Choroid plexus epithelial cell (primary cell): ENCODE results near the gene KIAA1671.

Source experiments
- DNase-seq: peaks from one replicate; pipeline ENCODE4 v3.0.0-alpha.2; 2010; ENCODE audit warnings: low read depth
- H3K4me3 ChIP-seq: 2 replicates; pipeline ENCODE4 v1.5.1; 2011; ENCODE audit warnings: low read depth, mild to moderate bottlenecking, control low read depth, low read length, moderate library complexity
- TF ChIP-seq, protein P1 (sequence below): conservative IDR thresholded peaks from 2 replicates; pipeline ENCODE4 v1.5.1; 2011; ENCODE audit warnings: low read depth, mild to moderate bottlenecking, control low read depth, inconsistent platforms, low read length, moderate library complexity

KIAA1671 gene

DNA sequence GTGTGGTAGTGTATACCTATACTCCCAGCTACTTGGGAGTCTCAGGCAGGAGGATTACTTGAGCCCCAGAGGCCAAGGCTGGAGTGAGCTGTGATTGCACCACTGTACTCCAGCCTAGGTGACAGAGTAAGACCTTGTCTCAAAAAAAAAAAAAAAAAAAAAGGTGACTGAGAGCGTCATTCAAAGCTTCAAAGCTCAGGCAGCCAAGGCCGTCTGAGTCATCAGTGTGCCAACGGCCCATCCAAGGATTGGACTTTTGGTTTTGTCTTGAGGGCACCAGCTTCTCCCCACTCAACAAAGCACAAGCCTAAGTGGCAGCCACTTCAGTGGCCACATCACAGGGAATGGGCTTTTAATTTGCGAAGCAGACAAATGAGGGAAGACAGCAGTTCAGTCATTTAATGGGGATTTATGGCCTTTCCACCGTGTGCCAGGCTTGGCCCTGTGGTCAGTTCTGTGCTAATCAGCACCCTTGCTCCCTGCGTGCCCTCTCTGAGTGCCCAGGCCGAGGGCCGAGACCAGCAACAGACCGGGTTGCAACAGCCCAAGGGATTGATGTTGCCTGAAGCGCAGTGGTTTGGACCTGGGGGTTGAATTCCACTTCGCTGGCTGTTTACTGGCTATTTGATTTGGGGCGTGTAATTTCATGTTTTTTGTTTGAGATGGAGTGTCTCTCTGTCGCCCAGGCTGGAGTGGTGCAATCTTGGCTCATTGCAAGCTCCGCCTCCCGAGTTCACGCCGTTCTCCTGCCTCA is 216.9 kb downstream of the KIAA1671 start:
- no peak for DNase-seq
- H3K4me3 ChIP-seq: no peak overlapping the region
- TF ChIP-seq, protein P1, sequence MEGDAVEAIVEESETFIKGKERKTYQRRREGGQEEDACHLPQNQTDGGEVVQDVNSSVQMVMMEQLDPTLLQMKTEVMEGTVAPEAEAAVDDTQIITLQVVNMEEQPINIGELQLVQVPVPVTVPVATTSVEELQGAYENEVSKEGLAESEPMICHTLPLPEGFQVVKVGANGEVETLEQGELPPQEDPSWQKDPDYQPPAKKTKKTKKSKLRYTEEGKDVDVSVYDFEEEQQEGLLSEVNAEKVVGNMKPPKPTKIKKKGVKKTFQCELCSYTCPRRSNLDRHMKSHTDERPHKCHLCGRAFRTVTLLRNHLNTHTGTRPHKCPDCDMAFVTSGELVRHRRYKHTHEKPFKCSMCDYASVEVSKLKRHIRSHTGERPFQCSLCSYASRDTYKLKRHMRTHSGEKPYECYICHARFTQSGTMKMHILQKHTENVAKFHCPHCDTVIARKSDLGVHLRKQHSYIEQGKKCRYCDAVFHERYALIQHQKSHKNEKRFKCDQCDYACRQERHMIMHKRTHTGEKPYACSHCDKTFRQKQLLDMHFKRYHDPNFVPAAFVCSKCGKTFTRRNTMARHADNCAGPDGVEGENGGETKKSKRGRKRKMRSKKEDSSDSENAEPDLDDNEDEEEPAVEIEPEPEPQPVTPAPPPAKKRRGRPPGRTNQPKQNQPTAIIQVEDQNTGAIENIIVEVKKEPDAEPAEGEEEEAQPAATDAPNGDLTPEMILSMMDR: no peak

DNA sequence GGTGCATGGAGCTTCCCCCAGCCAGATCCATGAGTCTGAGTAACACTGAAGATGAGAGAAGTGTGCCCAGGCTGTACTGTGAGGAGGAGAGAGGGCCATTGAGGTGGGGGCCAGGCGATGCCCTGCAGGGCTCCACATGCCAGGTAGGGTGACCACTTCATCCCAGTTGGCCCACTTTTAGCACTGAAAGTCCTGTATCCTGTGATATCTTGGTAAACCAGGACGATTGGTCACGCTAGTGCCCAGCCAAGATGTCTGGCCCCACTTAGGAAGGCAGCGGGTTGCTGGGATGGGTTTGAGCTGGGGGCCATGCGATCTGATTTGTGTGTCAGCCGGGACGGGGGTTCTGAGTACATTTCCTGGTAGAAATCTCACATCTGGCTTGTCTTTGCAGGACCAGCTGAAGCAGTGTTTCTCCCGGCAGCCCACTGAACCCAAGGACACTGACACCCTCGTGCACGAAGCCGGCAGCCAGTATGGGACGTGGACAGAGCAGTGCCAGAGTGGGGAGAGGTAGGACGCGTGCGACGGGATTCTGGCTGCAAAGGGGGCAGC is 218.0 kb downstream of the KIAA1671 start:
- TF ChIP-seq, protein P1: no peak
- no peak overlapping the region for H3K4me3 ChIP-seq
- DNase-seq: no peak

DNA sequence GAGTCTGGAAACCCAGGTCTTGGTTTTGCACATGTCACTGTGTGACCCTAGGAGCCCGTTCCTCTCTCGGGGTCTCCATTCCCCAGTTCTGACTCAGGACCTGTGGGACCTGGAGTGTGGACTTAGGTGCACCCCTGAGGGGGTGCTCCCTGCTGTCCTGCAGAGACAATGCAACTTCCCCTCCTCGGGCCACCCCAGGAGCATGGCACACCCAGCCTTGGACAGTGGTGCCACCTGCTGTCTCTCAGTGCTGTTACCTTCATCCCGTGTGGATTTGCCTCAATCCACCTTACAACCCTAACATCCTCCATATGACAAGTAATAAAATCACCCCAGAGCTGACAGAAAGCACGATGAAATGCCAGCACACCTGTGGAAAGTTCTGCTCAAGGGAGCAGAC is 219.6 kb downstream of the KIAA1671 start:
- DNase-seq: peak; percentile 8
- no peak overlapping the region for H3K4me3 ChIP-seq
- TF ChIP-seq, protein P1: peak; percentile 41

DNA sequence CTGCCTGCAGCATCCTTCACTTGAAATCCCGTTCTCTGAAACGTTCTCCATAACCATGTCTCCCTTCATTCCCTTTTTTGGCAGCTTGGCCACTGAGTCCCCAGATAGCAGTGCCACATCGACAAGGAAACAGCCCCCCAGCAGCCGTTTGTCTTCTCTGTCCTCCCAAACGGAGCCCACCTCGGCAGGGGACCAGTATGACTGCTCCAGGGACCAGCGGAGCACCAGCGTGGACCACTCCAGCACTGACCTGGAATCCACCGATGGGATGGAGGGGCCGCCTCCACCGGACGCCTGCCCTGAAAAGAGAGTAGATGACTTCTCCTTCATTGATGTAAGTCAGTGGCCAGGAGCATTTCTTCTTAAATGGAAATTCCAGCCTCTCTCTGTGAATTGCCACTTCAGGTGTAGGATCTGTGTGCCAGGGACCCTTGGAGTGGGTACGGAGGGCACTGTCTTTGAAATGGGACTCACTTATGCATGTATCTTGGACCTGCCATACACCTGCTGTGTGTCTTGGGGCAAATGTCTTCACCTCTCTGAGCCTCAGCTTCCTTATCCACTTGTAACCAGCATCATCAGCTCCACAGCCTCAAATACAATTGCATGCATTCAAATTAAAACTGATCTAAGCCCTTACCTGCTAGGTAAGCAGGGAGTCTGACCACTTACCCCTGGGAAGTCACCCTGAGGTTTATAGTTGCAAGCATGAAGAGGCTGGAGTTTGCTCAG is 221.8 kb downstream of the KIAA1671 start:
- H3K4me3 ChIP-seq: no peak overlapping the region
- TF ChIP-seq, protein P1: no peak
- DNase-seq: no peak

DNA sequence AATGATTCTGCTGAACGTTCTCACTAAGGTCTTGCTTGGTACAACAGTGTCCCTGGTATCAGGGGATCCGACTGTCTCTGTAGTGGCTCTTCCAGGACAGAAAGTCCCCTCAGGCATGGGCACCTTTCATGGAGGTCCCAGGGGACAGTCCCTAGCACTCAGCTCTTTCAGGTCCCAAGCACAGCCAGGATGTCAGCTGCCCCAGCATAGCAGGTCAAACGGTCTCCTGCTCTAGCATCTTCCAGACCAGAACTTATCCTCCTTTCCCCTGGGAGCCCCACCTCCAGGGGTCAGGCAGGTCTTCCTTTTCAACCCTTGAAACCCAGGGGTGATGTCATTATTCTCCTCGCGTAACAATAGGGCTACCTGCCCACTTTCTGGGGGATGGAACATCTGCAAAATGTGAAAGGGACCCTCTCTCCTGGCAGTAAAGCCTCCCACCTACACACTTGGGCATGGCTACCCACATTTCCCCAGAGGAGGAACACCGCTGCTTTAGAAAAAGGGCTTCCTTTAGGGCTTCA is 222.4 kb downstream of the KIAA1671 start:
- TF ChIP-seq, protein P1: no peak
- no peak for DNase-seq
- H3K4me3 ChIP-seq: no peak overlapping the region

DNA sequence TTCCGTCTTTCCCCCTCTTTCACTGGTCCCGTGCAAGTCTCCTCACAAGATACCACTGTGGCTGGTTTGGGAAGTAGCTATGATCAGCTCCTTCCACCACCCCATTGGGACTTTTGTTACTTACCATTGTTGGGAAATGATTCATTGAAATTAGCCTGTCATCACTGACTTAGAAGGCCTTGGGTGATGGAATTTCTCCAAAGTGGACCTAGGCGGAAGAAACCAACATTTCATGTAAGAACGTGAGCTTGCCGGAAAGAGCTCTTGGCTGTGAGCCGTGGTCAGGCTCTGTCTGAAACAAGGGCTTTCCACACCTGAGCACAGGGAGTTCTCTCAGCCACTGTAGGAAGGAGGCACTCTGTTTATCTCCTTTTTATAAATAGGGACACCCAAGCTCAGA is 223.7 kb downstream of the KIAA1671 start:
- H3K4me3 ChIP-seq: no peak overlapping the region
- no peak for DNase-seq
- TF ChIP-seq, protein P1: no peak
